ENCODE data around the gene MOB4.

The MOB4 gene

DNA sequence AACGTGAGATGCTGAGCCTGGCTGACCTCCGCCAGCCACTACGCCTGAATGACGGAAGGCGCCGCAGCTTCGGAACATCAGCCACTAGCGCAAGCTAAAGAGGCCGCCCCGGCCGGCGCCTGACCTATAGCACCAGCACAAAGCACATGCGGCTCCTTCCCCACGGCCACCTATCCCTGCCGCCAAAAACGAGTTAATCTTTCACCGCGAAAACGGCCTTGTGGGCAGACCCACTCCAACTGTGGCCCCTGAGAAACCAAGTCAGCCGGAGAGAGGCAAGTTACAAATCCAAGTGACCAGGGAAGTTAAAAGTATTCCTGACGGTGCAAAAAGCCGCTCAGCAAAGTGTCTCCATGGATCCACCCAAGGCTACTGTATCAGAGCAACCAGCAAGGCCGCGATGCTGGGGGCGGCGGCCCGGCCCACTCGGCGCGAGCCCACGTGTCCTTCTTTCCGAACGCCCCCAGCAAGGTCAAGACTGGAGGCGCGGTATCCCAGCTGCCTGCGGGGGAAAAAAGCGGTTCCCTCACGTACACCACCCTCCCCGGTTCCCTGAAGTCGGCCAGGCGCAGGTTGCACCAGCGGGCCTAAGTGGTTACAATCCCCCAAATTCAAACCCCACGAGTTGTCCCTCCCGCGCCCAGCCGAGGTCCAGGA lies 16.8 kb upstream of the MOB4 start:
- no peaks in the 10 kb centered on the region for H3K27me3 ChIP-seq (ENCODE audit: control insufficient read depth, insufficient read depth, low read length)
- H3K27ac ChIP-seq (ENCODE audit: low read depth, low read length) = peak overlapping the region; percentile 90
- peaks cover 9% of the 10 kb centered on the region for H3K36me3 ChIP-seq (ENCODE audit: control insufficient read depth, insufficient read depth, low read length)
- H3K4me1 ChIP-seq (ENCODE audit: control insufficient read depth, insufficient read depth, low read length) = peaks cover 9% of the 10 kb centered on the region
- peak overlapping the region; percentile 83 for H3K4me3 ChIP-seq (ENCODE audit: low read length)
- peak overlapping the region; percentile 78 for H3K9ac ChIP-seq (ENCODE audit: low read length)

- Histone ChIP-seq H3K36me3 (ENCODE audit: control insufficient read depth, insufficient read depth, low read length) (peaks cover 14% of the 10 kb centered on the region), H3K9ac (ENCODE audit: low read length) (peak within 1 kb of the TSS; percentile 78), H3K27ac (ENCODE audit: low read depth, low read length) (peak within 1 kb of the TSS; percentile 90), H3K4me3 (ENCODE audit: low read length) (peak within 1 kb of the TSS; percentile 83), H3K27me3 (ENCODE audit: control insufficient read depth, insufficient read depth, low read length) (no peaks in the 10 kb centered on the region), H3K4me1 (ENCODE audit: control insufficient read depth, insufficient read depth, low read length) (peaks cover 9% of the 10 kb centered on the region)
Measured at GRCh38 chr2:197499594-197500502, 16.0 kb upstream of the MOB4 start, which contains the start of the genes HSPD1 and HSPE1. Gene HSPD1, minus strand, starts transcription at chr2:197499840. Its CDS starts 992 bp downstream, at chr2:197498848. Gene HSPE1, plus strand, starts transcription at chr2:197500379. Its CDS starts 58 bp downstream, at chr2:197500437.

DNA sequence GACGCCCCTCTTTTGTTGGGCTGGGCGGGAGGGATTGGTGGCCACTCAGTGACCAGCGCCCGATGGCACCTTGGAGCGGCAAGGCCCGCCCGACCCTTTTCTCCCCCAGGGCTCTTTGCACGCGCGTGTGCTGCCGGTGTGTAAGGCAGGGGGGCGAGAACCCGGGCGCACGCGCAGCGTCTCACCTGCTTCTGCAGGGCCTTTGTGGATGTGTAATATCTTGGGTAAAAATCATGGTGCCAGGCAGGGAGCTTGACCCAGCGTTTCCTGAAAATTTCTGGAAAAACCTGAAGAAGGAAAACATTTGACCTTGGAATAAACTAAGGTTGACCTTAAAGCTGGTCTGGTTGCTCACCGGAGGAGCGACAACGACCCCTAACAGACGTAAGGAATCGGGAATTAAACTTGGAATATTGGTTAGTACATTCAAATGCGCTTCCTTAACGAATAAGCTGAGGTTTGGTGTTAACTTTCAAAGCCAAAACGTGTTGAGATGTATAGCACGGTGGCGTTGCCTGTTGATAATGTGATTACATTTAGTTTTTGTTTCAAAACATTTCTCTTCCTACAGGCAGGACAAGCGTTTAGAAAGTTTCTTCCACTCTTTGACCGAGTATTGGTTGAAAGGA lies 15.2 kb upstream of the MOB4 start:
- peak overlapping the region; percentile 34 for H3K9ac ChIP-seq (ENCODE audit: low read length)
- peaks cover 11% of the 10 kb centered on the region for H3K36me3 ChIP-seq (ENCODE audit: control insufficient read depth, insufficient read depth, low read length)
- H3K4me1 ChIP-seq (ENCODE audit: control insufficient read depth, insufficient read depth, low read length) = peaks cover 9% of the 10 kb centered on the region

GRCh38 chr2:197502201-197502600 lies 13.7 kb upstream of the MOB4 start:
- Histone ChIP-seq H3K4me3 (ENCODE audit: low read length) (peak overlapping the region; percentile 24), H3K4me1 (ENCODE audit: control insufficient read depth, insufficient read depth, low read length) (peaks cover 9% of the 10 kb centered on the region), H3K9ac (ENCODE audit: low read length) (no peak overlapping the region), H3K36me3 (ENCODE audit: control insufficient read depth, insufficient read depth, low read length) (peaks cover 7% of the 10 kb centered on the region), H3K27ac (ENCODE audit: low read depth, low read length) (no peak overlapping the region), H3K27me3 (ENCODE audit: control insufficient read depth, insufficient read depth, low read length) (no peaks in the 10 kb centered on the region)

More for the DNA sequence above, 15.2 kb upstream of the MOB4 start:
- peak overlapping the region; percentile 90 for H3K27ac ChIP-seq (ENCODE audit: low read depth, low read length)
- H3K27me3 ChIP-seq (ENCODE audit: control insufficient read depth, insufficient read depth, low read length) = no peaks in the 10 kb centered on the region
- H3K4me3 ChIP-seq (ENCODE audit: low read length) = peak overlapping the region; percentile 83

DNA sequence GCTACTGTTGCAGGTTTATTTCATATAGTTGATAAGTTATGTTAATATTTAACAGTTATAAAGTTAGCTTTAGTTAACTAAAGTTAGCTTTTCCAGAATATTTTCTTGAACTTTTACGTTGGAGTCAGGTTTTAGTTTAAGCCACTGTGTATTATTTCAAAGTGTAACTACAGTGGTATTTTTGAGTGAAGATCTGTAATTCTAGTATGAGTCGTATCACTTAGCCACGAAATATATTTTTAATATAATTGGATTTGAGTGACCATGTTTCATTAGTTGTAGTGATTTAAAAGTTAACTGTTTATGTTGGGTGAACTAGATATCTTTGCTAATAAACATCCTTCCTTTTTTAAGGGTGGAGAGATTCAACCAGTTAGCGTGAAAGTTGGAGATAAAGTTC lies 13.2 kb upstream of the MOB4 start:
- H3K4me1 ChIP-seq (ENCODE audit: control insufficient read depth, insufficient read depth, low read length) = peaks cover 9% of the 10 kb centered on the region
- H3K9ac ChIP-seq (ENCODE audit: low read length) = no peak overlapping the region
- no peak overlapping the region for H3K4me3 ChIP-seq (ENCODE audit: low read length)
- H3K27me3 ChIP-seq (ENCODE audit: control insufficient read depth, insufficient read depth, low read length) = no peaks in the 10 kb centered on the region
- no peak overlapping the region for H3K27ac ChIP-seq (ENCODE audit: low read depth, low read length)
- H3K36me3 ChIP-seq (ENCODE audit: control insufficient read depth, insufficient read depth, low read length) = peaks cover 7% of the 10 kb centered on the region

- Histone ChIP-seq H3K36me3 (ENCODE audit: control insufficient read depth, insufficient read depth, low read length) (peaks cover 7% of the 10 kb centered on the region), H3K4me1 (ENCODE audit: control insufficient read depth, insufficient read depth, low read length) (peaks cover 2% of the 10 kb centered on the region), H3K27me3 (ENCODE audit: control insufficient read depth, insufficient read depth, low read length) (no peaks in the 10 kb centered on the region), H3K4me3 (ENCODE audit: low read length) (no peak overlapping the region), H3K9ac (ENCODE audit: low read length) (no peak overlapping the region), H3K27ac (ENCODE audit: low read depth, low read length) (no peak overlapping the region)
Measured at GRCh38 chr2:197504000-197504399, 11.9 kb upstream of the MOB4 start.

DNA sequence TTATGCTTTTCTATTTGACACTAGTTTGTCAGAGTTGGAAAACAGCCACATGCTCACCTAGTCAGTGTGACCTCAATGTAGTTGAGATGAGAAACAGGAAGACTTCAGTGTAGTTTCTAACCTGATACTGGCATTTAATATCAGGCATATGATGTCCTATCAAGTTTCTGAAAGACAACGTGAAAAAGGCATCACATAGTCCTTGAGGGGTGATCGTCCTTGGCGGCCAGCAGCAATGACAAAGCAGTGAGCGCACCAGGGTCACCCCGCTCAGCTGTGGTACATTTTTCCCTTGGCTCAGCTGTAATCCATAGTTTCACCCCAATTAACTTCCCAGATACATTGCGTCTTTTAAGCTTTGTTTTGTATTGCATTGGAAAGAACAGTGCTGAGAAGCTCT lies 11.4 kb upstream of the MOB4 start:
- H3K4me1 ChIP-seq (ENCODE audit: control insufficient read depth, insufficient read depth, low read length) = peaks cover 2% of the 10 kb centered on the region
- no peaks in the 10 kb centered on the region for H3K27me3 ChIP-seq (ENCODE audit: control insufficient read depth, insufficient read depth, low read length)
- no peak overlapping the region for H3K27ac ChIP-seq (ENCODE audit: low read depth, low read length)
- H3K4me3 ChIP-seq (ENCODE audit: low read length) = no peak overlapping the region
- peaks cover 7% of the 10 kb centered on the region for H3K36me3 ChIP-seq (ENCODE audit: control insufficient read depth, insufficient read depth, low read length)
- H3K9ac ChIP-seq (ENCODE audit: low read length) = no peak overlapping the region

DNA sequence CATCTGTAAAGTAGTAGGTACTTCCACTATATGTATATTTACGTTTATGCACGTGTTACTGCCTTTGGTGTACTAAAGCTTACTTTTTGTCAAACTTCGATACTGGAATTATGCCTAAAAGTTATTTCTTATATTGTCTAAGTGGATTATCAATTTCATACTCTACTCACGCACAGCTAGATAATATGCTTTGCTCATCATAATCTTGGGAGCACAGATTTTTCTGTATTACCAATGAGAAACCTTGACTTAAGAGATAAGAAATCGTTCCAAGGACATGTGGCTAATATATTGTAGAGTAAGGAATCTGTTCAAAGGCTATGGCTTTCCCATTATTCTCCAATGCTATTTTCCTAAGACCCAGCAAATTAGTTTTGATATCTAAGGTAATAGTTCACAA lies 9.2 kb upstream of the MOB4 start:
- no peaks in the 10 kb centered on the region for H3K27me3 ChIP-seq (ENCODE audit: control insufficient read depth, insufficient read depth, low read length)
- no peak overlapping the region for H3K27ac ChIP-seq (ENCODE audit: low read depth, low read length)
- no peak overlapping the region for H3K9ac ChIP-seq (ENCODE audit: low read length)
- no peak overlapping the region for H3K4me3 ChIP-seq (ENCODE audit: low read length)
- H3K4me1 ChIP-seq (ENCODE audit: control insufficient read depth, insufficient read depth, low read length) = peaks cover 2% of the 10 kb centered on the region
- peaks cover 7% of the 10 kb centered on the region for H3K36me3 ChIP-seq (ENCODE audit: control insufficient read depth, insufficient read depth, low read length)

GRCh38 chr2:197513915-197514314 lies 2.0 kb upstream of the MOB4 start:
- H3K27me3 ChIP-seq (ENCODE audit: control insufficient read depth, insufficient read depth, low read length) = no peaks in the 10 kb centered on the region
- H3K36me3 ChIP-seq (ENCODE audit: control insufficient read depth, insufficient read depth, low read length) = no peaks in the 10 kb centered on the region
- H3K4me3 ChIP-seq (ENCODE audit: low read length) = no peak overlapping the region
- H3K4me1 ChIP-seq (ENCODE audit: control insufficient read depth, insufficient read depth, low read length) = peaks cover 9% of the 10 kb centered on the region
- no peak overlapping the region for H3K27ac ChIP-seq (ENCODE audit: low read depth, low read length)
- H3K9ac ChIP-seq (ENCODE audit: low read length) = no peak overlapping the region

DNA sequence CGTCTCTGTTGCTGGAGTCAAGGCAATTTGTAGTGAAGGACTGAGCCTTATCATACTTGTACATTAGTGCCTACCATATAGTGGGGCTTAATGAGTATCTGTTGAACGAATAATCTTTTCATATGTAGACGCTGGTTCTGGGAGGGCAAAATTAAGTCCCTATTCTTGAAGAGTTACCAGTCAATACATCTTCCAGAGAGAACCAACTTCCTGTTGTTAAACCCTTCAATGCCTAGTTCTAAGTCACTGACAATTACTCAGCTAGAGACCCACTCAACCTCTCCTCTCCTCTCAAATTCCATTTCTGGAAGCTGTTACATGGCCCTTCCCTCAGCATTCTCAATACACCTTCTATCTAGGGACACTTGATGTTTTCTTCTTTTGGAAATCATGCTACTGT lies 1.1 kb upstream of the MOB4 start:
- Histone ChIP-seq H3K4me1 (ENCODE audit: control insufficient read depth, insufficient read depth, low read length) (peaks cover 9% of the 10 kb centered on the region), H3K4me3 (ENCODE audit: low read length) (peak overlapping the region; percentile 81), H3K36me3 (ENCODE audit: control insufficient read depth, insufficient read depth, low read length) (no peaks in the 10 kb centered on the region), H3K27me3 (ENCODE audit: control insufficient read depth, insufficient read depth, low read length) (no peaks in the 10 kb centered on the region), H3K27ac (ENCODE audit: low read depth, low read length) (peak overlapping the region; percentile 91), H3K9ac (ENCODE audit: low read length) (no peak overlapping the region)

- H3K4me3 ChIP-seq (ENCODE audit: low read length) = peak overlapping the region; percentile 81
- H3K27me3 ChIP-seq (ENCODE audit: control insufficient read depth, insufficient read depth, low read length) = no peaks in the 10 kb centered on the region
- peak overlapping the region; percentile 91 for H3K27ac ChIP-seq (ENCODE audit: low read depth, low read length)
- peaks cover 9% of the 10 kb centered on the region for H3K4me1 ChIP-seq (ENCODE audit: control insufficient read depth, insufficient read depth, low read length)
- no peaks in the 10 kb centered on the region for H3K36me3 ChIP-seq (ENCODE audit: control insufficient read depth, insufficient read depth, low read length)
- H3K9ac ChIP-seq (ENCODE audit: low read length) = peak overlapping the region; percentile 47
Measured at GRCh38 chr2:197515315-197515738, 539 bp upstream of the MOB4 start.

DNA sequence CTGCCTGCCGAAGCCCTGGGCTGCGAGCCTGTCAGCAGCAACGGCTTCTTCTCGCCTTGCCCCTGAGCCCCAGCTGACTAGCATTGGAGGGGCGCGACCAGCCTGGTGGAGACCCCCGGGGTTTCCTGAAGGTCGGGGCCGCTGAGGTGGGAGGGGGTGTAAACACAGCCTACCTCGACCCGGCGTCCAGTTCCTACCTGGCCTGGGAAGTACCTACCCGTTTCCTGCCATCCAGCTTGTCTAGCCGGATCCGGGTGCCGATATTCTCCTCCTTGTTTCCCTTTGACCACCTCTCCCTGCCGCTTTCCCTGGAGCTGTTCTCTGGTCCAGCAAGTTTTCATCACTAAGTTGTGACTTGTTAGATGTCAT lies 511 bp downstream of the MOB4 start:
- Histone ChIP-seq H3K4me1 (ENCODE audit: control insufficient read depth, insufficient read depth, low read length) (peaks cover 9% of the 10 kb centered on the region), H3K9ac (ENCODE audit: low read length) (peak overlapping the region; percentile 93), H3K27me3 (ENCODE audit: control insufficient read depth, insufficient read depth, low read length) (no peaks in the 10 kb centered on the region), H3K36me3 (ENCODE audit: control insufficient read depth, insufficient read depth, low read length) (no peaks in the 10 kb centered on the region), H3K4me3 (ENCODE audit: low read length) (peak overlapping the region; percentile 81), H3K27ac (ENCODE audit: low read depth, low read length) (peak overlapping the region; percentile 91)
